ENCODE measurements around the gene ETV1.

DNA sequence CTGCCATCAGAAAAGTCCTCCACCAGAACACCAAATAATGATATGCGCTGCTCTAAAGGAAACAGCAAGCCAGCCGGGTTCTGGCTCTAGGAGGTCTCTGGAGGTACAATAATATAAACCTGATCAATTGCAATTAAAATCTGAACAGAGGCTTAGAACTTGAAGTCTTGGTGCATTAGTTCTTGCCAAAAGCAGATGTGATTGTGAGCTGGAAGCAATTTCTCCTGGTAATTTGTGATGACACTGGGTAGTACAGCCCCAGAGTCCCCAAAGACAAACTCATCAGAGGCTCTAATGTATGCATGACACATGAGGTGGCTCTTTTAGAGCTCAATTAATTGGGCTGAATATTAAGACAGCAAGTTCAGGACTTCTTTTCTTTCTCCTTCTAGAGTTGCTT, 3.3 kb downstream of the ETV1 start:
- TF ChIP-seq CTCF (IDR thresholded peaks at IDR 0.05) (no peak), POLR2A (IDR thresholded peaks at IDR 0.05) (no peak)

Data from breast epithelium (tissue), 3 donors.